DND-41 (cell line): ENCODE data around the gene SS18L1.

Experiments used
- ATAC-seq: fragments of 200-7000 bp; cut with Tn5 transposase; 3 replicates; pipeline ENCODE4 v1.9.1; 2021; ENCODE audit warnings: low read depth; ENCODE audit not compliant: insufficient read depth
- DNase-seq: peaks from one replicate; pipeline ENCODE4 v3.0.0-alpha.2; 2020
- H2AFZ ChIP-seq: 2 replicates; pipeline ENCODE4 v1.6.0; 2012; ENCODE audit warnings: low read depth, low read length
- H3K27ac ChIP-seq: 2 replicates; pipeline ENCODE4 v1.5.1; 2012; ENCODE audit warnings: low read length, inconsistent platforms
- H3K27me3 ChIP-seq: fragments of 200-600 bp; sonication (generic); 2 replicates; pipeline ENCODE4 v1.6.0; 2012; ENCODE audit warnings: low read length, mild to moderate bottlenecking, inconsistent platforms; ENCODE audit not compliant: insufficient read depth, poor library complexity
- H3K36me3 ChIP-seq: 2 replicates; pipeline ENCODE4 v1.5.1; 2012; ENCODE audit warnings: low read length, inconsistent platforms; ENCODE audit not compliant: insufficient read depth
- H3K4me1 ChIP-seq: 2 replicates; pipeline ENCODE4 v1.5.1; 2012; ENCODE audit warnings: mild to moderate bottlenecking, low read length; ENCODE audit not compliant: insufficient read depth
- H3K4me2 ChIP-seq: 2 replicates; pipeline ENCODE4 v1.6.0; 2012; ENCODE audit warnings: mild to moderate bottlenecking, moderate library complexity, low read length, inconsistent platforms; ENCODE audit not compliant: insufficient read depth
- H3K4me3 ChIP-seq, 2 experiments: fragments of 200-600 bp in 1 of 2; shearing (Covaris generic) in 1 of 2; 2 replicates each; pipeline ENCODE4 v1.5.1; 2012 to 2016; ENCODE audit warnings: inconsistent platforms in 2 of 2, low read length in 2 of 2, mild to moderate bottlenecking in 2 of 2, low read depth in 1 of 2, moderate library complexity in 1 of 2
- H3K79me2 ChIP-seq: 2 replicates; pipeline ENCODE4 v1.6.0; 2012; ENCODE audit warnings: low read length, inconsistent platforms; ENCODE audit not compliant: insufficient read depth
- H3K9ac ChIP-seq: 2 replicates; pipeline ENCODE4 v1.6.0; 2012; ENCODE audit warnings: low read depth, mild to moderate bottlenecking, inconsistent platforms, low read length, moderate library complexity
- H3K9me3 ChIP-seq: 2 replicates; pipeline ENCODE4 v1.5.1; 2012; ENCODE audit warnings: low read length, moderate library complexity, mild to moderate bottlenecking, inconsistent platforms; ENCODE audit not compliant: insufficient read depth, severe bottlenecking
- H4K20me1 ChIP-seq: 2 replicates; pipeline ENCODE4 v1.6.0; 2012; ENCODE audit warnings: low read length; ENCODE audit not compliant: insufficient read depth
- EZH2 ChIP-seq: IDR thresholded peaks from 3 replicates; pipeline ENCODE4 v1.6.1; 2012; ENCODE audit warnings: borderline replicate concordance, low read depth, mild to moderate bottlenecking, moderate library complexity, low read length, inconsistent platforms; ENCODE audit not compliant: severe bottlenecking
- TF ChIP-seq, protein P1 (sequence below): IDR thresholded peaks from 2 replicates; pipeline ENCODE4 v1.5.1; 2012; ENCODE audit warnings: borderline replicate concordance, low read length, moderate library complexity, mild to moderate bottlenecking; ENCODE audit not compliant: poor library complexity, severe bottlenecking; ENCODE audit errors: extremely low read depth

SS18L1 gene

DNA sequence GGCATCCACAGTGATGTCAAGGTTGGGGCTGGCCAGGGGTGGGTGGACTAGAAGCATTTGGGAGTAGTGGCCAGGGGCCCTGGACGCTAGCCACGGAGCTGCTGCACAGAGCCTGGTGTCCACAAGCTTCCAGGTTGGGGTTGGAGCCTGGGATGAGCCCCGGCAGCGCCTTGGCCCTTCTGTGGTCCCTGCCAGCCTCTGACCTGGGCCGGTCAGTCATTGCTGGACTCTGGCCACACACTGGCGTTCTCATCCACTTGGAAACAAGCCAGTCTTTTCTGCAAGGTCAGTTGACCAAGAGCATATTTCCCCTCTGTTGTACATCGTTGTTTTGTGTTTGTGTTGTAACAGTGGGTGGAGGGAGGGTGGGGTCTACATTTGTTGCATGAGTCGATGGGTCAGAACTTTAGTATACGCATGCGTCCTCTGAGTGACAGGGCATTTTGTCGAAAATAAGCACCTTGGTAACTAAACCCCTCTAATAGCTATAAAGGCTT, 8.8 kb upstream of the SS18L1 start:
- Histone ChIP-seq H4K20me1 (peaks cover 88% of the 10 kb centered on the region), H3K36me3 (peaks cover 100% of the 10 kb centered on the region)
- no peak for ATAC-seq

DNA sequence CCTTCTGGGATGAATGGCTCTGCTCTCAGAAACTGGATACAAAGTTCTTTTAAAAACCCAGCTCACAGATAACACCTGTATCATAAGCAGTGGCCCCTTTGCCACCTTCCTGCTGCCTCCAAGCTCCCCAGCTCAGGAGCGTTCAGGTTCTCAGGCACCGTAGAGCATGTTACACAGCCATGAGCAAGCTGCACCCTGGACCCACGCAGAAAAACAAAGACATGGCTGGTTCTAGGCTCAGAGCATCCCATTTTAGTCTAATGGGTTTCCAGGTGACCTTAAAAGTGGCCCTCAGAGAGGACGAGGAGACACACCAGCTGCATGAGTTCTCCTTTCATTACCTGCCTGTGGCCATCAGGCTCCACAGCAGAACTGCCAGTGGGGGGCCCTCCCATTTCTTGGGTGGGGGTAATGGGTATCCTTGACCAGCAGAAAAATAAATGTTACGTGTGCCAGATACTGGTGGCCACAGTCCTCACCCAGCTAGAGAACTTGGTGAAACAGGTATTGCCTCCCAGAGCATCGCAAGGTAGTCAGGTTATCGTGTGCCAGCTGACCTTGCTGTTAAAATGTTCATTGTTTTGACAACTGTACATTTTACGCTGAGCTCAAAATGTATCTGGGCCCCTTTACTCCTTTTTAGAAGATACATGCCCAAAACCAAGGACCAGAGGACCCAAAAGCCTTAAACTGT, 7.8 kb upstream of the SS18L1 start:
- H3K36me3 ChIP-seq, result peaks cover 100% of the 10 kb centered on the region
- H3K4me3 ChIP-seq, result no peak overlapping the region
- H4K20me1 ChIP-seq, result peaks cover 92% of the 10 kb centered on the region
- H3K27ac ChIP-seq, result no peak overlapping the region
- ATAC-seq (no peak), DNase-seq (no peak)
- H3K27me3 ChIP-seq, result no peaks in the 10 kb centered on the region
- H2AFZ ChIP-seq, result no peak overlapping the region
- H3K4me2 ChIP-seq, result no peak overlapping the region
- TF ChIP-seq, protein P1, sequence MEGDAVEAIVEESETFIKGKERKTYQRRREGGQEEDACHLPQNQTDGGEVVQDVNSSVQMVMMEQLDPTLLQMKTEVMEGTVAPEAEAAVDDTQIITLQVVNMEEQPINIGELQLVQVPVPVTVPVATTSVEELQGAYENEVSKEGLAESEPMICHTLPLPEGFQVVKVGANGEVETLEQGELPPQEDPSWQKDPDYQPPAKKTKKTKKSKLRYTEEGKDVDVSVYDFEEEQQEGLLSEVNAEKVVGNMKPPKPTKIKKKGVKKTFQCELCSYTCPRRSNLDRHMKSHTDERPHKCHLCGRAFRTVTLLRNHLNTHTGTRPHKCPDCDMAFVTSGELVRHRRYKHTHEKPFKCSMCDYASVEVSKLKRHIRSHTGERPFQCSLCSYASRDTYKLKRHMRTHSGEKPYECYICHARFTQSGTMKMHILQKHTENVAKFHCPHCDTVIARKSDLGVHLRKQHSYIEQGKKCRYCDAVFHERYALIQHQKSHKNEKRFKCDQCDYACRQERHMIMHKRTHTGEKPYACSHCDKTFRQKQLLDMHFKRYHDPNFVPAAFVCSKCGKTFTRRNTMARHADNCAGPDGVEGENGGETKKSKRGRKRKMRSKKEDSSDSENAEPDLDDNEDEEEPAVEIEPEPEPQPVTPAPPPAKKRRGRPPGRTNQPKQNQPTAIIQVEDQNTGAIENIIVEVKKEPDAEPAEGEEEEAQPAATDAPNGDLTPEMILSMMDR, result no peak
- no peak for TF ChIP-seq EZH2
- peaks cover 12% of the 10 kb centered on the region for H3K4me1 ChIP-seq
- peaks cover 45% of the 10 kb centered on the region for H3K79me2 ChIP-seq
- H3K9me3 ChIP-seq, result no peaks in the 10 kb centered on the region
- no peak overlapping the region for H3K9ac ChIP-seq

More for the DNA sequence above, 8.8 kb upstream of the SS18L1 start:
- Histone ChIP-seq H3K4me2 (no peak overlapping the region), H3K27me3 (no peaks in the 10 kb centered on the region), H3K4me3 (no peak overlapping the region), H2AFZ (no peak overlapping the region), H3K79me2 (peaks cover 36% of the 10 kb centered on the region), H3K4me1 (0 out of 2 replicates have a peak, but pooled peaks cover 5% of the 10 kb centered on the region), H3K9me3 (no peaks in the 10 kb centered on the region), H3K9ac (no peak overlapping the region), H3K27ac (no peak overlapping the region)
- TF ChIP-seq EZH2, result no peak
- TF ChIP-seq, protein P1, result no peak
- DNase-seq, result no peak

DNA sequence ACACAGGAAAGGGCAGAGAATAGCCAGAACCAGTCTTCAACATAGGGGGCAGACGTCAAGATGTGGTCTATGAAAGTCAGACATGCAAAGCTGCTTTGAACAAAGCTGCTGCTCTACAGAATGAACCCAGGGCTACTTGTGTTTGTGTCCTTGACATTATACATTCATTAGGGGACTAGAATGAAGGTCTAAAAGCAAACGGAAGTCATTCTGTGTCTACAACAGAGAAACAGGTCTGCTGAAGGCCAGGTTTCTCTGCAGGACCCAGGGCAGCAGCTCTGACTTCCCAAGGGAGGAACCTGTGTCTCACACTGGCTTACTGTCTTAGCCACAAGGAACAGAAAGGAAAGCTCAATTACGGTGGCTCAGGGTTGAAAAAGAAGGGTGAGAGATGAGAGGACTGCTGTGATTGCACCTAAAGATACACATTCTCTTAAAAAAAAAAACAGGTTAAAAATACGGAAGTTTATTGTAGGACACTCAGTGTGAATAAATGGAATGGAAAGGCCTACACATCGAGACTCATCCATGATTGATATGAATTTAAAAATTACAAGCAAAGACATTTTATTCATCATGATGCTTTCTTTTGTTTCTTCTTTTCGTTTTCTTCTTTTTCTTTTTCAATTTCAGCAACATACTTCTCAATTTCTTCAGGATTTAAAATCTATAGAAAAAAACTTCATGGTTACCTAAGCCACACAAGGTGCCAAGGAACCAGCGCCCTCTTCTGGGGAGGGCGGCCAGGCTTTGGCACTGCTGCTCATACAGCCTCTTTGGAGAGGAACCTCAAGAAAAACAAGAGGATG, 7.1 kb upstream of the SS18L1 start:
- H4K20me1 ChIP-seq, result peaks cover 94% of the 10 kb centered on the region
- DNase-seq (peak; percentile 73), ATAC-seq (peak; percentile 73)
- H3K79me2 ChIP-seq, result peaks cover 53% of the 10 kb centered on the region
- H3K36me3 ChIP-seq, result peaks cover 100% of the 10 kb centered on the region
- no peaks in the 10 kb centered on the region for H3K27me3 ChIP-seq
- no peaks in the 10 kb centered on the region for H3K9me3 ChIP-seq
- TF ChIP-seq, protein P1, result peak; percentile 95
- TF ChIP-seq EZH2, result no peak
- no peak overlapping the region for H3K27ac ChIP-seq
- H3K4me1 ChIP-seq, result peaks cover 20% of the 10 kb centered on the region
- no peak overlapping the region for H3K9ac ChIP-seq
- no peak overlapping the region for H3K4me3 ChIP-seq
- H3K4me2 ChIP-seq, result no peak overlapping the region
- no peak overlapping the region for H2AFZ ChIP-seq
